H1 (cell line): ENCODE measurements around the gene ABCA5. TPM values are rescaled to one million over a fixed set of nuclear protein-coding genes. Genes with fewer than 3 reads are reported as not detected.

ENCODE experiments used
- CTCF ChIA-PET: fragments of 300-600 bp; sonication (Branson Sonifier 250); formaldehyde crosslinking; loops from one replicate; lab custom pipeline; 2021; ENCODE audit not compliant: partially characterized antibody; lab: Charles Lee
- POLR2A ChIA-PET: fragments of 300-600 bp; sonication (Branson Sonifier 250); formaldehyde crosslinking; loops from one replicate; lab custom pipeline; 2021; ENCODE audit warnings: inconsistent platforms; ENCODE audit not compliant: partially characterized antibody; lab: Charles Lee
- DNase-seq, 2 experiments: peaks; one replicate each; pipeline versions ENCODE4 v3.0.0 to v3.0.0-alpha.2; 2010 to 2022; ENCODE audit warnings: low spot score in 2 of 2, low read depth in 1 of 2, mixed read lengths in 1 of 2
- FAIRE-seq: peaks from 2 replicates; lab custom pipeline; 2011; peaks lifted over from hg19 to GRCh38; lab: Jason Lieb, UNC
- H2AFZ ChIP-seq: 2 replicates; pipeline ENCODE4 v1.8.1; 2012; ENCODE audit warnings: low read length, inconsistent platforms
- H2AK5ac ChIP-seq: 2 replicates; pipeline ENCODE4 v1.6.1; 2013; ENCODE audit warnings: low read depth, low read length
- H2BK120ac ChIP-seq: replicated peaks from 2 replicates; pipeline ENCODE3; 2013; ENCODE audit warnings: low read depth, low read length, inconsistent platforms
- H2BK12ac ChIP-seq: 2 replicates; pipeline ENCODE4 v1.6.1; 2013; ENCODE audit warnings: low read depth, low read length
- H2BK15ac ChIP-seq: 2 replicates; pipeline ENCODE4 v1.6.1; 2013; ENCODE audit warnings: low read length
- H2BK20ac ChIP-seq: 2 replicates; pipeline ENCODE4 v1.6.1; 2013; ENCODE audit warnings: low read length
- H2BK5ac ChIP-seq: 2 replicates; pipeline ENCODE4 v1.6.1; 2013; ENCODE audit warnings: low read depth, low read length
- H3K14ac ChIP-seq: 2 replicates; pipeline ENCODE4 v1.6.1; 2013; ENCODE audit warnings: inconsistent platforms; ENCODE audit not compliant: insufficient read length
- H3K18ac ChIP-seq: 2 replicates; pipeline ENCODE4 v1.6.1; 2013; ENCODE audit warnings: low read length; ENCODE audit errors: extremely low read depth
- H3K23ac ChIP-seq: 2 replicates; pipeline ENCODE4 v1.6.1; 2013; ENCODE audit warnings: inconsistent platforms; ENCODE audit not compliant: insufficient read length
- H3K23me2 ChIP-seq: 2 replicates; pipeline ENCODE4 v1.6.1; 2013; ENCODE audit warnings: low read depth, low read length
- H3K27ac ChIP-seq: 2 replicates; pipeline ENCODE4 v1.6.1; 2011; ENCODE audit warnings: low read depth, low read length, inconsistent platforms
- H3K27me3 ChIP-seq, 4 experiments: replicated peaks in 1 of 4; 1 replicate in 1 of 4; 2 replicates in 3 of 4; pipeline versions ENCODE4 v1.6.1 to v1.8.1; 2011 to 2013; ENCODE audit warnings: low read length in 3 of 4, mild to moderate bottlenecking in 3 of 4, inconsistent platforms in 2 of 4, mixed read lengths in 2 of 4, moderate library complexity in 1 of 4; ENCODE audit not compliant: control insufficient read depth in 3 of 4, insufficient read depth in 3 of 4; ENCODE audit errors: extremely low read depth in 1 of 4
- H3K36me3 ChIP-seq, 4 experiments: 2 replicates each; pipeline versions ENCODE4 v1.6.1 to v1.8.1; 2011 to 2013; ENCODE audit warnings: mild to moderate bottlenecking in 4 of 4, low read length in 3 of 4, moderate library complexity in 2 of 4, control low read depth in 1 of 4, inconsistent platforms in 1 of 4; ENCODE audit not compliant: insufficient read depth in 4 of 4, control insufficient read depth in 2 of 4
- H3K4ac ChIP-seq: replicated peaks from 2 replicates; pipeline ENCODE3; 2013; ENCODE audit warnings: low read length, low read depth, mixed read lengths, inconsistent platforms; ENCODE audit not compliant: insufficient read length
- H3K4me1 ChIP-seq, 4 experiments: replicated peaks in 1 of 4; 1 replicate in 1 of 4; 2 replicates in 3 of 4; pipeline versions ENCODE4 v1.6.1 to v1.8.1; 2011 to 2013; ENCODE audit warnings: low read length in 3 of 4, inconsistent platforms in 2 of 4, mixed read lengths in 1 of 4; ENCODE audit not compliant: insufficient read depth in 4 of 4, control insufficient read depth in 3 of 4
- H3K4me2 ChIP-seq, 2 experiments: 2 replicates each; pipeline versions ENCODE4 v1.6.1 to v1.8.1; 2011 to 2013; ENCODE audit warnings: low read depth in 2 of 2, low read length in 2 of 2, control low read depth in 1 of 2, inconsistent platforms in 1 of 2, mild to moderate bottlenecking in 1 of 2; ENCODE audit not compliant: insufficient read depth in 1 of 2
- H3K4me3 ChIP-seq, 4 experiments: fragments of 200-600, 300-600 bp in 1 of 4; sonication (generic), shearing (Covaris generic), sonication (Bioruptor Twin) in 1 of 4; 2 replicates each; pipeline versions ENCODE4 v1.5.1 to v1.8.1; 2011 to 2016; ENCODE audit warnings: low read length in 4 of 4, low read depth in 3 of 4, control low read depth in 2 of 4, inconsistent platforms in 2 of 4, mild to moderate bottlenecking in 2 of 4, mixed read lengths in 1 of 4, moderate library complexity in 1 of 4; ENCODE audit not compliant: insufficient read depth in 2 of 4; ENCODE audit errors: extremely low read depth in 1 of 4
- H3K56ac ChIP-seq: replicated peaks from 2 replicates; pipeline ENCODE3; 2013; ENCODE audit warnings: low read depth, mild to moderate bottlenecking, mixed read lengths, low read length, inconsistent platforms; ENCODE audit not compliant: insufficient read length
- H3K79me1 ChIP-seq: 2 replicates; pipeline ENCODE4 v1.6.1; 2013; ENCODE audit warnings: low read depth, low read length, control low read depth
- H3K79me2 ChIP-seq, 2 experiments: 2 replicates each; pipeline versions ENCODE4 v1.6.1 to v1.8.1; 2012 to 2013; ENCODE audit warnings: low read length in 2 of 2, mild to moderate bottlenecking in 2 of 2, inconsistent platforms in 1 of 2; ENCODE audit not compliant: insufficient read depth in 2 of 2, control insufficient read depth in 1 of 2
- H3K9ac ChIP-seq, 4 experiments: replicated peaks in 1 of 4; 1 replicate in 1 of 4; 2 replicates in 3 of 4; pipeline versions ENCODE4 v1.6.1 to v1.8.1; 2011 to 2013; ENCODE audit warnings: low read depth in 3 of 4, low read length in 3 of 4, control low read depth in 2 of 4, mild to moderate bottlenecking in 2 of 4, moderate library complexity in 2 of 4, inconsistent platforms in 1 of 4; ENCODE audit errors: extremely low read depth in 1 of 4
- H3K9me3 ChIP-seq, 2 experiments: 2 replicates each; pipeline versions ENCODE4 v1.6.1 to v1.8.1; 2012 to 2013; ENCODE audit warnings: mild to moderate bottlenecking in 2 of 2, moderate library complexity in 2 of 2, control low read depth in 1 of 2, inconsistent platforms in 1 of 2, low read depth in 1 of 2, low read length in 1 of 2, mixed read lengths in 1 of 2; ENCODE audit not compliant: insufficient read depth in 2 of 2
- H4K20me1 ChIP-seq, 2 experiments: replicated peaks in 1 of 2; 2 replicates each; pipeline versions ENCODE3 to v1.8.1; 2011 to 2013; ENCODE audit warnings: inconsistent platforms in 2 of 2, low read length in 2 of 2, mild to moderate bottlenecking in 1 of 2; ENCODE audit not compliant: insufficient read depth in 2 of 2, control insufficient read depth in 1 of 2
- H4K5ac ChIP-seq: 2 replicates; pipeline ENCODE4 v1.6.1; 2013; ENCODE audit warnings: low read length, low read depth, mixed read lengths, inconsistent platforms; ENCODE audit not compliant: insufficient read length
- H4K8ac ChIP-seq: 2 replicates; pipeline ENCODE4 v1.8.0; 2013; ENCODE audit warnings: mild to moderate bottlenecking, moderate library complexity, low read length, inconsistent platforms; ENCODE audit not compliant: insufficient read depth; ENCODE audit errors: extremely low read depth
- H4K91ac ChIP-seq: replicated peaks from 2 replicates; pipeline ENCODE3; 2013; ENCODE audit warnings: low read length, mixed read lengths, inconsistent platforms; ENCODE audit not compliant: insufficient read length
- BCL11A ChIP-seq, 2 experiments: IDR thresholded peaks; one replicate each; pipeline ENCODE4 v1.6.1; 2011; ENCODE audit warnings: low read depth in 2 of 2, low read length in 2 of 2, mild to moderate bottlenecking in 2 of 2
- CHD1 ChIP-seq: IDR thresholded peaks from 2 replicates; pipeline ENCODE4 v1.6.1; 2012; ENCODE audit warnings: low read depth, low read length, improper control_type of control experiment
- KDM5A ChIP-seq: fragments of 200-600 bp; IDR thresholded peaks from 2 replicates; pipeline ENCODE4 v1.7.1; 2012; ENCODE audit warnings: mild to moderate bottlenecking, low read length, inconsistent platforms, mixed read lengths
- RFX5 ChIP-seq: IDR thresholded peaks from 2 replicates; pipeline ENCODE4 v1.6.1; 2011; ENCODE audit warnings: low read depth, low read length, improper control_type of control experiment, borderline replicate concordance
- SP1 ChIP-seq: IDR thresholded peaks from 2 replicates; pipeline ENCODE4 v1.6.1; 2011; ENCODE audit warnings: low read depth, low read length
- YY1 ChIP-seq: IDR thresholded peaks from 2 replicates; pipeline ENCODE4 v1.6.1; 2011; ENCODE audit warnings: low read depth, mild to moderate bottlenecking, low read length
- WGBS, 2 experiments: shearing (Covaris generic) in 1 of 2; methylation state at CpG; one replicate each; pipeline versions ENCODE4 v1.1.6 to v1.1.7; 2013 to 2015; ENCODE audit warnings: low lambda C conversion rate in 2 of 2, mixed read lengths in 2 of 2, inconsistent platforms in 1 of 2, low coverage in 1 of 2, missing lambda C conversion rate in 1 of 2; ENCODE audit not compliant: insufficient replicate concordance in 2 of 2, insufficient coverage in 1 of 2, insufficient read length in 1 of 2; ENCODE audit errors: extremely low coverage in 1 of 2, missing lambda C conversion rate in 1 of 2; 5-methylcytosine and 5-hydroxymethylcytosine counted together
- polyA plus RNA-seq, 7 experiments: library from polyadenylated mRNA; depleted of rRNA in 3 of 7; stranded (reverse) in 5 of 7; unstranded in 2 of 7; fragments of >200 nt in 5 of 7; fragments of 200-250 nt in 2 of 7; gene quantifications; 1 replicate in 5 of 7; 2 replicates in 1 of 7; 4 replicates in 1 of 7; pipeline versions ENCODE4 v1.2.1 to v1.2.3, GENCODE V29; 2011 to 2013; ENCODE audit warnings: missing spikeins in 2 of 7, mixed read lengths in 2 of 7
- total RNA-seq: library from RNA; stranded (reverse); fragmentation: NEBNext Ultra II Directional; extraction: Animal tissue kit (Norgen Biotek cat#: 25700); gene quantifications from 2 replicates; pipeline ENCODE4 v1.2.1, GENCODE V29; 2021

The ABCA5 gene
- total and polyA plus RNA-seq, 2 of the 8 experiments (the other 6 are each of a cell fraction or from before 2014, with no cell fraction given), result 1.3 to 4.1 TPM

- no peak overlapping the region for H4K91ac ChIP-seq
- H3K9me3 ChIP-seq, result no peaks in the 10 kb centered on the region
- no peaks in the 10 kb centered on the region for H3K79me2 ChIP-seq
- H3K4me1 ChIP-seq, result no peaks in the 10 kb centered on the region
- H3K14ac ChIP-seq, result no peak overlapping the region
- H3K9ac ChIP-seq, result no peak overlapping the region
- H2AFZ ChIP-seq, result no peak overlapping the region
- H3K4ac ChIP-seq, result no peak overlapping the region
- no peak overlapping the region for H4K8ac ChIP-seq
- no peak overlapping the region for H3K18ac ChIP-seq
- no peak overlapping the region for H3K23ac ChIP-seq
- H3K4me2 ChIP-seq, result no peak overlapping the region
- no peak overlapping the region for H2BK20ac ChIP-seq
- H2BK5ac ChIP-seq, result no peak overlapping the region
- H2AK5ac ChIP-seq, result no peak overlapping the region
- no peak overlapping the region for H2BK15ac ChIP-seq
- H3K4me3 ChIP-seq, result no peak overlapping the region
- no peak overlapping the region for H2BK120ac ChIP-seq
- no peak for DNase-seq
- H3K36me3 ChIP-seq, result no peaks in the 10 kb centered on the region
- no peak overlapping the region for H4K5ac ChIP-seq
- H3K27ac ChIP-seq, result no peak overlapping the region
- no peaks in the 10 kb centered on the region for H3K23me2 ChIP-seq
- H3K56ac ChIP-seq, result no peak overlapping the region
- ChIA-PET CTCF (interaction anchor here (0.7 to 5.4 kb wide), 3 partner anchors 22 to 247 kb away, joined by 3 to 57 read pairs (median 11); no protein-coding TSS in a partner anchor), POLR2A (no interaction called here)
- WGBS, 2 experiments, result 95% methylated on average over 1 of the region's 1 CpG; no CpG with 5 or more reads in 1 of the 2 experiments
- FAIRE-seq, result no peak
- no peak overlapping the region for H2BK12ac ChIP-seq
- H4K20me1 ChIP-seq, result no peaks in the 10 kb centered on the region
- H3K79me1 ChIP-seq, result no peaks in the 10 kb centered on the region
- no peaks in the 10 kb centered on the region for H3K27me3 ChIP-seq
- TF ChIP-seq CHD1 (no peak), SP1 (no peak), BCL11A (IDR thresholded peaks at IDR 0.05; ENCODE audit: low read depth in 2 of 2, low read length in 2 of 2) (no peak), RFX5 (no peak), YY1 (no peak), KDM5A (no peak)
Observed at GRCh38 chr17:69336996-69337395, 10.1 kb upstream of the ABCA5 start.
